HG03196 (cell line): ENCODE data around the gene SESTD1.
"Not testable (repeated sequence)": the region's sequence is repeated elsewhere in the genome, so short reads cannot be mapped to it uniquely, and the experiment has no call there.

ENCODE experiments used
- ATAC-seq: cut with Tn5 transposase; IDR thresholded peaks from one replicate; pipeline ENCODE4 v1.9.1; 2021; ENCODE audit not compliant: unreplicated experiment

SESTD1 gene

DNA sequence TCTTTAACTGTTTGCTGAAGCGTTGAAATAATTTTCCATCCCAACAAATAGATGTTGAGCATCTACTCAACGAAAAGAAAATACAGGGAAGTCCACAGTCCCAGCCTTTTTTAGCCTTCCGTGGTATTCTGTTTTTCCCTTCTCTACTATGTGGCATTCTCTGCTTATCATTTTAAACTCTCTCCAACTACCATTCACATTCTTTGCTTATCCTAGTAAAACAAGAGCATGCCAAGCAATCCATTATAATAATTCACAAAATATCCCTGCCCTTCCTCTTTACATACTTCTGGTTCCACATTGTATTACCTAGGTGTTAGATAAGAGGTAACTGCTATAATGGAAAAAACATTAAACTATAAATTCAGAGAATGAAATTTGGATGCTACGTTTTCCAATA, 1.6 kb upstream of the SESTD1 start:
- ATAC-seq: no peak

DNA sequence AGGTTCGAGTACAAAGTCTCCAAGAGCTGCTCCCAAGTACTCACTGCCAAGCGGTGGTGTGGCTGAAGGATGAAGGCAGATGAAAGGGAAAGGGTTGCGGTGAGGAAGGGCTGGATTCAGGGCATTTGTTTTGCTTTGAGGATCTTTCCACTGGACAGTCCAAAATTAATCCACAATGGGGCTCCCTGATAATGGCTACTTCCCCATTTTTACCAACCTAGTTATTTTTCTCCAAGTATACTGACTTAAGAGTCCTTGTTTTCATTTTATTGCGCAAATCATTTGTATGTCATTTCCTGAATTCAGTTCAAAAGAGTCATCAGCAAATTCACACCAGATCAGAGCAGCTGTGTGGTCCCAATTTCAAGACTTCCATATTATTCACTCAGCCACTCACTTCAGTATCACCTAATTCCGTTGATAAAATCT, 464 bp upstream of the SESTD1 start:
- no peak for ATAC-seq

DNA sequence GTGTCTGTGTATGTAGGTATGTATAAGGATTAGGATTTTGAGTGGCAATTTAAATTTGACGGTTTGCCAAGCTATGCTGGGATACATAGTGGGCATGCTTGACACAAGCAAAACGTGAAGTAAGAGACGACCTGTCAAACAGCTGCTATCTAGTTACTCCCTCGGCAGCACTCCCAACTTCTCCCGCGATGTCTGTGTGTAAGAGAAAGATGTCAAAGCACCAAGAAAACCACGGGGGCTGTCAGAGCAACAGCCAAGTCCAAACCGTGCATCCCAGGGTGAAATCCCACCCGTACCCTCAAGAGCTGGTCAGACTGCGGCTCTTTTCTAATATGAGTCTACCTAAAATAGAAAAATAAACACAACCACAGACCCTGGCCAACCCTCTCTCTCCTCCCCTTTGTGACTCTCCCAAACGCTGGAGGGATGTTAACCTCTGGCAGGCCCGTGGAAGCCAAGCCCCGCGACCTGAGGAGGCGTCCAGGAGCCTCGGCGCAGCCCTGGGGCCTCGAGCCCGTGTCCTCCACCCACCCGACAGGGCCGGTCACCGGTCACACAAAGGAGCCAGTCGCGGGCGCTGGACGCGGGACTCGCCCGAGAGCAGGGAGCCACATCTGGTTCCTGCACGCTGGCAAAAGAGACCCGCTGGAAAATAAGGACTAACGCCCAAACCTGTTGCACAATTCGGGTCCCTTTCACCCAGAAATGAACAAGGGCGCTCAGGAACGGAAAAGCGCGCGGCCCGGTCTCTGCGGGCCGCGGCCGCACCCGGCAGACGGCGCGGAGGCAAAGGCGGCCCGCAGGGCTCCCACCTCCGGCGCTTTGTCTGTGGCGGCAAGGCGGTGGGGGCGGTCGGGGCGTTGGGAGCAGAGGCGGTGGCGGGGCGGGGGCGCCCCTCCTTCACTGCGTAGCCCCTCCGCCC, 925 bp downstream of the SESTD1 start:
- peak; percentile 31 for ATAC-seq

DNA sequence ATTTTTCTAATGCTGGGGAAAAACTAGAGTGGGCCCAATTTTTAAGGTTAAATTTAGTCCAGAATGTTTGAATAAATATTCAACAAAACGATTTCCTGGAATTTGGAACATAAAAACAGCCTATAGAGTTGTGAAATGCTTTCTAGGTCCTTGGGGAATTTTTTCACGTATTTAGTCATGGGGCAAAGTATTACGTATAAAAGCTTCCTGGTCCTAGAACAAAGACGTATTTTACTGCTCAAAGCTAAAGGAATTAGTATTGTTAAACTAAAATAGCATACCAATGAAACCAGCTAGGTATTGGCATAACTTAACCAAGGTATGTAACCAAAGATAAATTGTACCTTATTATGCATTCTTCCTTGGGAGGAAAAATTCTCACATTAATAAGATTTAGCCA, 1.6 kb downstream of the SESTD1 start:
- ATAC-seq: no peak

DNA sequence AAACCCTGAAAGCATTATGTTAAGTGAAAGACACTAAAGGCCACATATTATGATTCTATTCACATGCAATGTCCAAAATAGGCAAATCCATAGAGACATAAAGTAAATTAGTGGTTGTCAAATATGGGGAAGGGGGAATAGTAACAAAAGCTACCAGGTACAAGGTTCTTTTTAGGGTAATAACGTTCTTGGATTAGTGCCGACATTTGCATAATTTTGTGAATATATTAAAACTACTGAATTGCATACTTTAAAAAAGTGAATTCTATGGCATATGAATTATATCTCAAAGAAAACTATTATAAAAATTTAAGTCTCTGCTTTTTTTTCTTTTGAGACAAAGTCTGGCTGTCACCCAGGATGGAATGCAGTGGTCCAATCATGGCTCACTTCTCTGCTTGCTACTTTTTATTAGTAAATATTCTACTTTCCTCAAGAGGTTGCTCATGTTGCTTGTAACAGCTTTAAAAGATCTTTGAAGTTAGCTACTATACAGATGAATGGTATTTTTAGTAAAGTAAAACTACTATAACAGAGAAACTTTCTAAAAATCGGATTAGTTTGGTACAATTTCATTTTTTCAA, 2.5 kb downstream of the SESTD1 start:
- ATAC-seq: no peak

DNA sequence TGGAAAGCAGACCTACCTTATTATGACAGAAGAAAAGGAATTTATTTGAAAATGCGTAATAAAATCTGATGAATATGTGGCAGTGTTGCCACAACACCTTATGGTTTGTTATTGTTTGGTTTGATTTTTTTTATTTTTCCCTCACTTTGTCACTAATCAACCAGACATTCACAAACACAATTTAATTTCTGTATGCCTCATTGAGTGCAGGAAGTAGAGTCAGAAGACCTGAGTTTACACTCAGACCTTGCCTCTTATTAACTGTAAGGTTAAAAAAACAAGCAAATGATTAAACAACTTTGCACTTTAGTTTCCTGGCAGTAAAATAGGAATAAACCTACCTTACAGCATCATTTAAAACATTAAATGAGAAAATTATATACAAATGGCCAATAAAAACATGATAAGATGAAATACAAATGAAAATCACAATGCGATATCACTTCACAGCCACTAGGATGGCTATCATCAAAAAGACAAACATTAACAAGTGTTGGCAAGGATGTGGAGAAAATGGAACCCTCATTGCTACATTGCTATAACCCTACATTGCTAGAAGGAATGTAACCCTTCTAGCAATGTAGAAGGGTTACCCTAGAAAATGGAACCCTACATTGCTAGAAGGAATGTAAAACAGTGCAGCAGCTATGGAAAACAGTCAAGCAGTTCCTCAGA, 3.3 kb downstream of the SESTD1 start:
- ATAC-seq: no peak

DNA sequence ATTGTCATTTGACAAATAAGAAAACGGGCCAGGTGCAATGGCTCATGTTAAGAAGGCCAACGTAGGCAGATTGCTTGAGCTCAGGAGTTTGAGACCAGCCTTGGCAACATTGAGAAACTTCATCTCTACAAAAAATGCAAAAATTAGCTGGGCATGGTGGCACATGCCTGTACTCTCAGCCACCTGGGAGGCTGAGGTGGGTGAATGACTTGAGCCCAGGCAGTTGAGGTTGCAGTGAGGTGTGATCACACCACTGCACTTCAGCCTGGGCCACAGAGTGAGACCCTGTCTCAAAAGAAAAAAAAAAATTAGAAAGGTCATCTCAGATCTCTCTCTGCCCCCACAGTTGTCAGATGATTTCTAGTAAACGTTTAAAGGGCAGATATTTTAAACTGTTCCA, 4.4 kb downstream of the SESTD1 start:
- ATAC-seq: no peak

DNA sequence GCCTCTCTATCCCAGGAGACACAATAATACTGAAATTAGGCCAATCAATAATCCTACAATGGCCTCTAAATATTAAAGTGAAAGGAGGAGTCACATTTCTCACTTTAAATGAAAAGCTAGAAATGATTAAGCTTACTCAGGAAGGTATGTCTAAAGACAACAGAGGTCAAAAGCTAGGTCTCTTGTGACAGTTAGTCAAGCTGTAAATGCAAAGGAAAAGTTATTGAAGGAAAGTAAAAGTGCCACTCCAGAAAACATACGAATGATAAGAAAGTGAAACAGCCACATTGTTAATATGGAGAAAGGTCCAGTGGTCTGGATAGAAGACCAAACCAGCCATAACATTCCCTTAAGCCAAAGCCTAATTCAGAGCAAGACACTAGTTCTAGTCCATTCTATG, 9.5 kb downstream of the SESTD1 start:
- ATAC-seq: peak; percentile 39

DNA sequence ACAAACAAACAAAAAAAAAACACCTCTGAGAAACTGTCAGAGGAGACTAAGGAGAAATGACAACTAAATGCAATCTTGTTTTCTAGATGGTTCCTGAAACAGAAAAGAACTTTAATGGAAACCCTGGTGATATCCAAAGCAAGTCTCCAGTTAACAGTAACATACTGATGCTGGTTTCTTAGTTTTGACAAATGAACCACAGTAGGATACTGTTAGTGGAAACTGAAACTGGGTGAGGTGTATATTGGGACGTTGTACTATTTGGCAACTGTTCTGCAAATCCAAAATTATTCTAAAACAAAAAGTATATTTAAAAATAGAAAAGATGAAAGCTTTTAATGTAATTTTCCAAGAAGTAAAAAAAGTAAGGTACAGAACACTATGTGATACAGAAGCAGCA, 11.4 kb downstream of the SESTD1 start:
- ATAC-seq: peak; percentile 39

DNA sequence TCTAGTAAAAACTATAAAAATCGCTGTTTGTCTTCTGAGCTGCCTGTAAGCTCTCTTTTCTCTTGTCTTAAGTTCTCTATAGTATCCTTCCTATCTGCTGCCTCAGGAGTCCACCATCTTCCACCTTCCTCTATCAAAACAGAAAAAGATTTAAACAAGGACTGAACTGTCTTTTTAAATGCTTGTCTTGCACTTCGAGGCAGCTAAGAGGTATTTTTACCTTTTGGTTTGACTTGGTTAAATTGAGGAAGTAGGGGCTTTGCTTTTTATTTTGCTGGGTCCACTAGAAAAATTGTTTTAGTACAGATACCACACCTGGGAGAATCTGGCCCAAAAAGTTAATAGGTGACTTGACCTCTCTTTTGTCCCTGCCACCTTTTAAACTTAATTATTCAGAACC, 12.2 kb downstream of the SESTD1 start:
- no peak for ATAC-seq

DNA sequence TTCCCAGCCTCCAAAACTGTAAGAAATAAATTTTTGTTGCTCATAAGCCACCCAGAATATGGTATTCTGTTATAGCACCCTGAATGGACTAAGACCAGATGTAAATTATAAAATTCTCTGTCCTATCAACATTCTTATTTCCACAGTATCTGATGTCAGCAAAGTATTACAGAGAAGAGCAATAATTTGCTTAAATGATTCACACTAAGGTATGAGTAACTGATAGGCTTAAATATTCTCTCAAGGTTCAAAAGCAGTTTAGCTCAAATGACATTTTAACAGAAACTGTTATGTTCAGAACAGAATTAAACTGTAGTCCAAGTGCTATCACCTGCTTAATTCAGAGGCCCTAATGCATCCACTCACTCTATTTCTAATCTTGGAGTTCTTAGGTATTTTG, 12.8 kb downstream of the SESTD1 start:
- ATAC-seq: no peak

DNA sequence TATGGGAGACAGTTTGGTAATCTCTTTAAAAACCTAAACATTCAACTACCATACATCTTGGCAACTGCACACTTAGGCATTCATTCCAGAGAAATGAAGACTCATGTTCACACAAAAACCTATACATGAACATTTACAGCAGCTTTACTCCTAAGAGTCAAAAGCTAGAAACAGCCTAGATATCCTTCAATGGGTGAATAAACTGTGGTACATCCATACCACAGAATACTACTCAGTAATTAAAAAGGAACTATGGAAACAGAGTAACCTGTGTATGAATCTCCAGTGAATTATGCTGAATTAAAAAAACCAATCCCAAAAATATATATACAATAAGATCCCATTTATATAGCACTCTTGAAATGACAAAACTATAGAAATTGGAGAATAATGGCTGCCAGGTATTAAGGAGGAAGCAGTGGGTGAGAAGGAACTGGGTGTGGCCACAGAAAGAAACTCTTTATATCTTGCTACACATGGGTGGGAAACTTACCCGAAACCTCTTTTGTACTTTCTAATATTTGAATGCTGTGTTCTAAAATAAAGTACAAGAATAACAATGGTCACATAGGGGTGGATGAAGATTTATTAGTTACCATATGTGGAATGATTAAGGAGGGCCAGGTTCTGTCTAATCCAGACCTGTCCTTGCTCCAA, 13.7 kb downstream of the SESTD1 start:
- no peak for ATAC-seq

DNA sequence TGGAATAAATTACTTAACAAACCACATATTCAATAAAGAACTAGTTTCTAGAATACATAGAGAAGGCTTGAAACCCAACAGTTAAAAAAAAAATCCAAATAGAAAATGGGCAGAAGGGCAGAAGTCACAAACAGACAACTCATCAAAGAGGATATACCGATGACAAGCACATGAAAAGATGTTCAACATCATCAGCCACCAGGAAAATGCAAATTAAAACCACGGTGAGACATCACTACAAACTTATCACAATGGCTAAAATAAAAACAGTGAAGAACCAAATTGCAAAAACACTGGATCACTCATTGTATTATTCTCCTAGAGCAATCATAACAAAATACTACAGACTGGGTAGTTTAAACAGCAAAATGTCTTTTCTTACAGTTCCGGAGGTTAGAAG, 14.5 kb downstream of the SESTD1 start:
- ATAC-seq: no peak

DNA sequence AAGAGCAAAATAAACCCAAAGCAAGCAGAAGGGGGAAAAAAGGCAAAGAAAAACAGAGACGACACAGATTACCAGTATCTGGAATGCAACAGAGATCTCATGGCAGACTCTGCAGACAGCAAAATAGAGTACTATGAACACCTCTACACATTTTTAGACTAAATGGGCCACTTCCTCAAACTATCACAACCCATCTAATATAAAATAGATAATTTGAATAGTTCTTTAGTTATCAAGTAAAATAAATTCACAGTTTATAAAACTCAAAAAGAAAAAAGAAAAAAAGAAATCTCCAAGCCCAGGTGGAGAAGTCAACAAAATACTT, 16.6 kb downstream of the SESTD1 start:
- no peak for ATAC-seq

DNA sequence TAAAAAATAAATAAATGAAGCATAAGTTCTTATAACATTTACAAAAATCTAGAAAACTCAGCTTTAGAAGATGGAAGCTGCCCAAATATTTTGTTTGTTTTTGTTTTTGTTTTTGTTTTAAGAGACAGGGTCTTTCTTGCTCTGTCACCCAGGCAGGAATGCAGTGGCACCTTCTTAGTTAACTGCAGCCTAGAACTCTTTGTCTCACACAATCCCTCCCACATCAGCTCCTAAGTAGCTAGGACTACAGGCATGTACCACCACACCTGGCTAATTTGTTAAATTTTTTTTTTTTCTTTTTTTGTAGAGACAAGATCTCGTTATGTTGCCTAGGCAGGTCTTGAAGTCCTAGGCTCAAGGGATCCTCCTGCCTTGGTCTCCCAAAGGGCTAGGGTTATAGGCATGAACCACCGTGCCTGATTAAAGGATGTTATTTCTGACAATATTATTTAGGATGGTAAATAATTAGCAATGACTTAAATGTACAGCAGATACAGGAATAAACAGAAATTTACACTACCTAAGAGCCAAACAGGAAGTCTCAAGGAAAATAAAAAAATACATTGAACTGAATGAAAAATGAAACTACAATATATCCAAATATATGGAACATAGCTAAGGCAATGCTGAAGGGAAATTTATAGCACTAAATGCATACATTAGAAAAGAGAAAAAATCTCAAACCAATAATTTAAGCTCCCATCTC, 17.2 kb downstream of the SESTD1 start:
- no peak for ATAC-seq

DNA sequence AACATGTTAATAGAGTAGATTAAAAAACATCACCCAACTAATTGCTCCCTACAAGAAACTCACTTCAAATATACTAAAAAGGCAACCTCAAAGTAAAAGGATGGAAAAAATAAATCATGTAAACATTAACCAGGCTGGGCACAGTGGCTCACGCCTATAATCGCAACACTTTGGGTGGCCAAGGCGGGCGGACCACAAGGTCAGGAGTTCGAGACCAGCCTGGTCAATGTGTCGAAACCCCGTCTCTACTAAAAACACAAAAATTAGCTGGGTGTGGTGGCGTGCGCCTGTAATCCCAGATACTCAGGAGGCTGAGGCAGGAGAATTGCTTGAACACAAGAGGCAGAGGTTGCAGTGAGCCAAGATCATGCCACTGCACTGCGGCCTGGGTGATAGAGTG, 18.8 kb downstream of the SESTD1 start:
- ATAC-seq: not testable (repeated sequence)

DNA sequence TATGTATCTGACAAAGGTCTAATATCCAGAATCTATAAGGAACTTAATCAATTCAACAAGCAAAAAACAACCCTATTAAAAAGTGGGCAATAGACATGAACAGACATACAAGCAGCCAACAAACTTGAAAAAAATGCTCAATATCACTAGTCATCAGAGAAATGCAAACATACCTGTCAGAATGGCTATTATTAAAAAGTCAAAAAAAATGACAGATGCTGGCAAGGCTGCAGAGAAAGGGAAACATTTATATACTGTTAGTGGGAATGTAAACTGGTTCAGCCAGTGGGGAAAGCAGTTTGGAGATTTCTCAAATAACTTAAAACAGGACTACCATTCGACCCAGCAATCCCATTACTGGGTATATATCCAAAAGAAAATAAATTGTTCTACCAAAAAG, 21.6 kb downstream of the SESTD1 start:
- ATAC-seq: no peak

DNA sequence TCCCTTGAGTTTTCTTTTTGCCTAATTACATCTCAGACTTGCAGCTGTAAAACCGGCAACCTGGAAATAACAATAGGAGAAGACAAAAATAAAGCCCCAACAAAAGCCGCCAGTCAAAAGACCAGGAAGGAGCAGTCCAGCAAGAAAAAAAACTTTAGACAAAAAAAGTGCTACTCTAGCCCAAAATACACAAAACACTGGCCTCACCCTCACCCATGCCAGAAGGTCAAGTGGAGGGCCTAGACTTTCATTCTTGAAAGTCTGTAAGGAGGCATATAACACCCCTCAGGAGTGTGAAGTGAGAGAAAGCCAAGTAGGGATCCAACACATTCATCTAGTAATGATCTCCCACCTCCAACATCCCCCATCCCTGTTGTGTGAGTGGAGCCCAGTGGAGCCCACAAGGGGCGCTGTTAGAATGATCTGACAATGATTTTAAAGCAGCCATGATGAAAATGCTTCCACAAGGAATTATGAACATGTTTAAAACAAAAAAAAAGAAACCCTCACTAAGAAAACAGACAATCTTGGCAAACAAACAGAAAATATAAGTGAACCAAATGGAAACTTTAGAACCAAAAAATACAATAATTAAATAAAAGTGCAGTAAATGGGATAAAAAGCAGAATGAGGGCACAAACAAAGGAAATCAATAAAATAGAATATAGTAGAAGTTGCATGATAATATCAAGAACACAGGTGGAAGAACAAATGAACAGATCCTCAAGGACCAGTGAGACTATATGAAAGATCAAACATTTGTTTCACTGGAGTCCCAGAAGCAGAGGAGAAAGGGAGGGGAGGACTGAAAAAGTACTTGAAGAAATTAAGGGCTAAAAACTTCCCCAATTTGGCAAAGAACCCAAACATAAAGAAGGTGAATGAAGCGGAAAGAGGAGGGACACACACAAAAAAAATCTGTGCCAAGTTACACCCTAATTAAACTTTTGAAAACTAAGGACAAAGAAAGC, 23.9 kb downstream of the SESTD1 start:
- no peak for ATAC-seq

DNA sequence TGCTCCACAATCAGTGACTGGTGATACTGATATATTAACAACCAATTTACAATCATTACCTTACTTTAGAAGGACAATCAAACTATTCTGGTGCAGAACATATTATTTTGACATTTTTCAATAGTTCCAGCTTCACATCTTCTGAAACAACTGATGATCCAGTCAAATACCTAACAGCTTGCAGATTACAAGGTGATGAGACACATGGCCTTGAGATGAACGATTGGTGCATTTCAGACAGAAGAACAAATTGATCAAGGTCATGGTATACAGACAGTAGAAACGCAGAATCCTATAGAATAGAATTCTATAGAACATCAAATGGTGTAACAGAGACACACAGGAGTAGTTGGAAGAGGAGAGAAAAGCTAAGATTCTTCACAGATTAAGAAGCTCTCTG, 24.8 kb downstream of the SESTD1 start:
- ATAC-seq: no peak

DNA sequence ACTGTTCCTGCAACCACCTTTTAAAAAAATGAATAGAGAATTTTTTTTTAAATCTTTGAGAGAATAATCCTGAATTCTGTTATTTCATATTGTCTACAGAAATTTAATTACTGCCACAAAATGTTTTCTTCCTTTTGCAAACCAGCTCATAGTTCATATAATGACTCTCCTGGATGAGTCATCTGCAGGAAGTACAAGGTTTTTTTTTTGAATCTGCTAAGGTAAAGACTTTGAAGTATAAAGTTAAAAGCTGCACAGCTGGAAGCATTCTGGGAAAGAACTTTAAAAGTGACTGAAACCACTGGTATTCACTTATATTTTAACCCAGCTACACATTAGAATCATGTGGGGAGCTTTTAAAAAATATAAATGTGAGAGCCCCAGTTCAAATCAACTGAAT, 25.4 kb downstream of the SESTD1 start:
- ATAC-seq: peak; percentile 76
